ENCODE results near the gene CDHR2.

GRCh38 chr5:176530983-176531901 is 17.9 kb upstream of the CDHR2 start:
- TF ChIP-seq EZH2phosphoT487 (IDR thresholded peaks at IDR 0.05; ENCODE audit: insufficient read depth, low read depth) (no peak), EZH2 (IDR thresholded peaks at IDR 0.05; ENCODE audit: insufficient read depth, poor library complexity, severe bottlenecking) (no peak)
